ENCODE results near the gene SNTA1.
"Not testable (repeated sequence)": the region's sequence is repeated elsewhere in the genome, so short reads cannot be mapped to it uniquely, and the experiment has no call there.

SNTA1 gene

GRCh38 chr20:33391722-33392415, 51.7 kb downstream of the SNTA1 start:
- DNase-seq: no peak

GRCh38 chr20:33389326-33389725, 54.2 kb downstream of the SNTA1 start:
- not testable (repeated sequence) for DNase-seq

- DNase-seq: no peak
Measured at GRCh38 chr20:33388268-33388667, 55.3 kb downstream of the SNTA1 start.

GRCh38 chr20:33387177-33387576, 56.4 kb downstream of the SNTA1 start:
- no peak for DNase-seq

DNA sequence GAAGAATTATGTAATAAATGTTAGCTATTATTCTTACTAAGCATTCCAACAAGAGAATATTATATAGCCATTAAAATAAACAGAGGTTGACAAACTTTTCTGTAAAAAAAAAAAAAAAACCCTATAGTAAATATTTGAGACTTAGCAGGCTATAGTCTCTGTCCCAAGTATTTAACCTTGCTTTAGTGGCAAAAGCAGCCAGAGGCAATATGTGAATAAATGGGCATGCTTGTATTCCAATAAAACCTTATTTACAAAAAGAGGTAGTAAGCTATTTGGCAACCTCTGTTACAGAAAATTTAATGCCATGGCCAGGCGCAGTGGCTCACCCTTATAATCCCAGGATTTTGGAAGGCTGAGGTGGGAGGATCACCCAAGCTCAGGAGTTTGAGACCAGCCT, 56.9 kb downstream of the SNTA1 start:
- no peak for DNase-seq

DNA sequence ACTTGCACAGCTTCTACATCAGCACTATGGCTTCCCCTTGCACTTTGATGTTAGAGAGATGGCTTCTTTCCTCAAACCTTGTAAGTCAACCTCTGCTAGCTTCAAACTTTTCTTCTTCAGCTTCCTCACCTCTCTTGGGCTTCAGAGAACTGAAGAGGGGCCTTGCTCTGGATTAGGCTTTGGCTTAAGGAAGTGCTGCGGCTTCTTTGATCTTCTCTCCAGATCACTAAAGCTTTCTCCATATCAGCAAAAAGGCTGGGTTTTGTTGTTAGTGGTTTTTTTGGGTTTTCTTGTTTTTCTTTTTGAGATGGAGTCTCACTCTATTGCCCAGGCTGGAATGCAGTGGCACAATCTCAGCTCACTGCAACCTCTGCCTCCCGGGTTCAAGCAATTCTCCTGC, 66.2 kb downstream of the SNTA1 start:
- no peak for DNase-seq

- DNase-seq: no peak
Measured at GRCh38 chr20:33373735-33374605, 69.6 kb downstream of the SNTA1 start.

DNA sequence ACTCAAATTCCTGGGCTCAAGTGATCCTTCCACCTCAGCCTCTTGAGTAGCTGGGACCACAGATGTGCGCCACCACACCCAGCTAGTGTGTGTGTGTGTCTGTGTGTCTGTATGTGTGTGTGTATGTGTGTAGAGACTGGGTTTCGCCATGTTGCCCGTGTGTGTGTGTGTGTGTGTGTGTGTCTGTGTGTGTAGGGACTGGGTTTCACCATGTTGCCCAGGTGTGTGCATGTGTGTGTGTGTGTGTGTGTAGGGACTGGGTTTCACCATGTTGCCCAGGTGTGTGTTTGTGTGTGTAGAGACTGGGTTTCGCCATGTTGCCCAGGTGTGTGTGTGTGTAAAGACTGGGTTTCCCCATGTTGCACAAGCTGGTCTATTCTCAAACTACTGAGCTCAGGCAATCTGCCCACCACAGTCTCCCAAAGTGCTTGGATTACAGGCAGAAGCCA, 70.5 kb downstream of the SNTA1 start:
- no peak for DNase-seq

GRCh38 chr20:33370291-33370690, 73.3 kb downstream of the SNTA1 start:
- DNase-seq: no peak

GRCh38 chr20:33362898-33363297, 80.7 kb downstream of the SNTA1 start:
- no peak for DNase-seq

GRCh38 chr20:33359399-33360261, 83.9 kb downstream of the SNTA1 start:
- no peak for DNase-seq
